Osteoblast (primary cell): Measurements from ENCODE around the gene MPRIP. TPM values are rescaled to one million over a fixed set of nuclear protein-coding genes. Genes with fewer than 3 reads are reported as not detected.

ENCODE experiments used
- DNase-seq: peaks from one replicate; pipeline ENCODE4 v3.0.0; 2011; ENCODE audit warnings: low spot score, mixed read lengths; ENCODE audit not compliant: insufficient read length; ENCODE audit errors: missing footprints
- H2AFZ ChIP-seq: 2 replicates; pipeline ENCODE4 v1.6.0; 2011; ENCODE audit warnings: mild to moderate bottlenecking, low read length
- H3K27ac ChIP-seq: 2 replicates; pipeline ENCODE4 v1.5.1; 2011; ENCODE audit warnings: mild to moderate bottlenecking, low read depth, low read length, moderate library complexity
- H3K27me3 ChIP-seq: 2 replicates; pipeline ENCODE4 v1.6.0; 2012; ENCODE audit warnings: mild to moderate bottlenecking, control low read depth, inconsistent platforms, low read length, moderate library complexity; ENCODE audit not compliant: insufficient read depth
- H3K36me3 ChIP-seq: 2 replicates; pipeline ENCODE4 v1.5.1; 2011; ENCODE audit warnings: mild to moderate bottlenecking, low read length, control low read depth, moderate library complexity; ENCODE audit not compliant: insufficient read depth
- H3K4me1 ChIP-seq: 2 replicates; pipeline ENCODE4 v1.5.1; 2011; ENCODE audit warnings: mild to moderate bottlenecking, low read length, control low read depth, moderate library complexity; ENCODE audit not compliant: insufficient read depth
- H3K4me2 ChIP-seq: 2 replicates; pipeline ENCODE4 v1.6.0; 2011; ENCODE audit warnings: mild to moderate bottlenecking, low read length; ENCODE audit not compliant: insufficient read depth
- H3K4me3 ChIP-seq: fragments of 200-600 bp; sonication (generic); 3 replicates; pipeline ENCODE4 v1.5.1; 2012; ENCODE audit warnings: mild to moderate bottlenecking, low read length, inconsistent platforms; ENCODE audit not compliant: insufficient read depth
- H3K79me2 ChIP-seq: 2 replicates; pipeline ENCODE4 v1.6.0; 2012; ENCODE audit warnings: mild to moderate bottlenecking, low read length, control low read depth, inconsistent platforms; ENCODE audit not compliant: insufficient read depth
- H3K9me3 ChIP-seq: 2 replicates; pipeline ENCODE4 v1.5.1; 2011; ENCODE audit warnings: low read depth, low read length, control low read depth
- H4K20me1 ChIP-seq: 2 replicates; pipeline ENCODE4 v1.6.0; 2012; ENCODE audit warnings: mild to moderate bottlenecking, low read length, control low read depth; ENCODE audit not compliant: insufficient read depth
- CTCF ChIP-seq: IDR thresholded peaks from 2 replicates; pipeline ENCODE4 v1.5.1; 2011; ENCODE audit warnings: mild to moderate bottlenecking, low read depth, low read length, moderate library complexity; ENCODE audit errors: extremely low read depth
- total RNA-seq: library from RNA; depleted of rRNA; stranded (reverse); fragments of >200 nt; gene quantifications from 2 replicates; pipeline ENCODE4 v1.2.3, GENCODE V29; 2012

The MPRIP gene
- total RNA-seq, 1 donor = 149 TPM

- Histone ChIP-seq H3K9me3 (no peaks in the 10 kb centered on the region), H3K27me3 (no peaks in the 10 kb centered on the region), H4K20me1 (peaks cover 15% of the 10 kb centered on the region), H2AFZ (no peak overlapping the region), H3K27ac (no peak overlapping the region), H3K4me2 (no peak overlapping the region), H3K36me3 (peaks cover 60% of the 10 kb centered on the region), H3K4me1 (peaks cover 56% of the 10 kb centered on the region), H3K4me3 (no peak overlapping the region), H3K79me2 (peaks cover 14% of the 10 kb centered on the region)
- peak; percentile 13 for DNase-seq
- TF ChIP-seq CTCF = no peak
Observed at GRCh38 chr17:17153709-17154108, 111.5 kb downstream of the MPRIP start.

GRCh38 chr17:17154556-17154955 lies 112.3 kb downstream of the MPRIP start:
- H3K27me3 ChIP-seq = no peaks in the 10 kb centered on the region
- no peak overlapping the region for H3K4me3 ChIP-seq
- peaks cover 56% of the 10 kb centered on the region for H3K4me1 ChIP-seq
- TF ChIP-seq CTCF = no peak
- peaks cover 21% of the 10 kb centered on the region for H3K79me2 ChIP-seq
- peaks cover 19% of the 10 kb centered on the region for H4K20me1 ChIP-seq
- peaks cover 68% of the 10 kb centered on the region for H3K36me3 ChIP-seq
- peak overlapping the region; percentile 36 for H3K27ac ChIP-seq
- no peak overlapping the region for H3K4me2 ChIP-seq
- no peaks in the 10 kb centered on the region for H3K9me3 ChIP-seq
- H2AFZ ChIP-seq = no peak overlapping the region
- peak; percentile 9 for DNase-seq

GRCh38 chr17:17154981-17155380 lies 112.7 kb downstream of the MPRIP start:
- DNase-seq = peak; percentile 61
- peak overlapping the region; percentile 97 for H3K27ac ChIP-seq
- peaks cover 68% of the 10 kb centered on the region for H3K36me3 ChIP-seq
- H3K4me2 ChIP-seq = no peak overlapping the region
- no peak overlapping the region for H2AFZ ChIP-seq
- no peaks in the 10 kb centered on the region for H3K27me3 ChIP-seq
- H3K4me3 ChIP-seq = no peak overlapping the region
- peaks cover 21% of the 10 kb centered on the region for H3K79me2 ChIP-seq
- peaks cover 20% of the 10 kb centered on the region for H4K20me1 ChIP-seq
- H3K9me3 ChIP-seq = no peaks in the 10 kb centered on the region
- H3K4me1 ChIP-seq = peaks cover 56% of the 10 kb centered on the region
- no peak for TF ChIP-seq CTCF

- DNase-seq = peak; percentile 60
- peaks cover 22% of the 10 kb centered on the region for H3K79me2 ChIP-seq
- H3K27ac ChIP-seq = peak overlapping the region; percentile 97
- no peaks in the 10 kb centered on the region for H3K9me3 ChIP-seq
- H3K27me3 ChIP-seq = no peaks in the 10 kb centered on the region
- H3K4me1 ChIP-seq = peaks cover 51% of the 10 kb centered on the region
- H3K4me2 ChIP-seq = peak overlapping the region; percentile 9
- peaks cover 68% of the 10 kb centered on the region for H3K36me3 ChIP-seq
- no peak overlapping the region for H2AFZ ChIP-seq
- H4K20me1 ChIP-seq = peaks cover 20% of the 10 kb centered on the region
- TF ChIP-seq CTCF = no peak
- H3K4me3 ChIP-seq = no peak overlapping the region
Observed at GRCh38 chr17:17155568-17155967, 113.3 kb downstream of the MPRIP start.
